ENCODE data around the gene SLX4IP.

Gene SLX4IP

GRCh38 chr20:10652185-10652584, 217.1 kb downstream of the SLX4IP start:
- H3K27ac ChIP-seq (ENCODE audit: low read depth, low read length) = no peak overlapping the region
- no peaks in the 10 kb centered on the region for H3K9me3 ChIP-seq (ENCODE audit: control insufficient read depth, insufficient read depth, low read length)
- H3K36me3 ChIP-seq (ENCODE audit: control insufficient read depth, insufficient read depth, low read length) = peaks cover 56% of the 10 kb centered on the region
- no peaks in the 10 kb centered on the region for H3K27me3 ChIP-seq (ENCODE audit: control insufficient read depth, insufficient read depth, low read length)
- no peak overlapping the region for H3K4me3 ChIP-seq (ENCODE audit: low read depth, low read length)
- no peak overlapping the region for H3K9ac ChIP-seq (ENCODE audit: low read depth, low read length)
- H3K4me1 ChIP-seq (ENCODE audit: control insufficient read depth, insufficient read depth, low read length) = peaks cover 78% of the 10 kb centered on the region

GRCh38 chr20:10652660-10653261, 217.7 kb downstream of the SLX4IP start:
- no peak overlapping the region for H3K27ac ChIP-seq (ENCODE audit: low read depth, low read length)
- no peaks in the 10 kb centered on the region for H3K27me3 ChIP-seq (ENCODE audit: control insufficient read depth, insufficient read depth, low read length)
- H3K9ac ChIP-seq (ENCODE audit: low read depth, low read length) = no peak overlapping the region; the same call in 1 of the 2 replicates
- no peaks in the 10 kb centered on the region for H3K9me3 ChIP-seq (ENCODE audit: control insufficient read depth, insufficient read depth, low read length)
- peaks cover 79% of the 10 kb centered on the region for H3K4me1 ChIP-seq (ENCODE audit: control insufficient read depth, insufficient read depth, low read length)
- H3K36me3 ChIP-seq (ENCODE audit: control insufficient read depth, insufficient read depth, low read length) = peaks cover 56% of the 10 kb centered on the region
- H3K4me3 ChIP-seq (ENCODE audit: low read depth, low read length) = no peak overlapping the region

- H3K4me3 ChIP-seq (ENCODE audit: low read depth, low read length) = no peak overlapping the region
- peaks cover 69% of the 10 kb centered on the region for H3K4me1 ChIP-seq (ENCODE audit: control insufficient read depth, insufficient read depth, low read length)
Measured at GRCh38 chr20:10653599-10654249, 218.6 kb downstream of the SLX4IP start.

GRCh38 chr20:10654250-10654610, 219.1 kb downstream of the SLX4IP start:
- H3K27ac ChIP-seq (ENCODE audit: low read depth, low read length) = peak overlapping the region; percentile 3
- H3K4me1 ChIP-seq (ENCODE audit: control insufficient read depth, insufficient read depth, low read length) = peaks cover 64% of the 10 kb centered on the region
- H3K4me3 ChIP-seq (ENCODE audit: low read depth, low read length) = no peak overlapping the region
- H3K27me3 ChIP-seq (ENCODE audit: control insufficient read depth, insufficient read depth, low read length) = no peaks in the 10 kb centered on the region
- no peaks in the 10 kb centered on the region for H3K9me3 ChIP-seq (ENCODE audit: control insufficient read depth, insufficient read depth, low read length)
- H3K36me3 ChIP-seq (ENCODE audit: control insufficient read depth, insufficient read depth, low read length) = peaks cover 56% of the 10 kb centered on the region
- H3K9ac ChIP-seq (ENCODE audit: low read depth, low read length) = no peak overlapping the region

More at GRCh38 chr20:10653599-10654249, 218.6 kb downstream of the SLX4IP start:
- H3K9me3 ChIP-seq (ENCODE audit: control insufficient read depth, insufficient read depth, low read length) = no peaks in the 10 kb centered on the region
- peaks cover 56% of the 10 kb centered on the region for H3K36me3 ChIP-seq (ENCODE audit: control insufficient read depth, insufficient read depth, low read length)
- H3K27me3 ChIP-seq (ENCODE audit: control insufficient read depth, insufficient read depth, low read length) = no peaks in the 10 kb centered on the region
- H3K27ac ChIP-seq (ENCODE audit: low read depth, low read length) = peak overlapping the region; percentile 3
- no peak overlapping the region for H3K9ac ChIP-seq (ENCODE audit: low read depth, low read length)

- Histone ChIP-seq H3K27me3 (ENCODE audit: control insufficient read depth, insufficient read depth, low read length) (no peaks in the 10 kb centered on the region), H3K36me3 (ENCODE audit: control insufficient read depth, insufficient read depth, low read length) (peaks cover 52% of the 10 kb centered on the region), H3K9ac (ENCODE audit: low read depth, low read length) (no peak overlapping the region), H3K27ac (ENCODE audit: low read depth, low read length) (peak overlapping the region; percentile 26), H3K9me3 (ENCODE audit: control insufficient read depth, insufficient read depth, low read length) (no peaks in the 10 kb centered on the region), H3K4me1 (ENCODE audit: control insufficient read depth, insufficient read depth, low read length) (peaks cover 62% of the 10 kb centered on the region), H3K4me3 (ENCODE audit: low read depth, low read length) (no peak overlapping the region)
Measured at GRCh38 chr20:10654630-10655029, 219.5 kb downstream of the SLX4IP start.

GRCh38 chr20:10655720-10656669, 220.9 kb downstream of the SLX4IP start:
- no peak overlapping the region for H3K27ac ChIP-seq (ENCODE audit: low read depth, low read length)

GRCh38 chr20:10657453-10657852, 222.3 kb downstream of the SLX4IP start:
- Histone ChIP-seq H3K9me3 (ENCODE audit: control insufficient read depth, insufficient read depth, low read length) (no peaks in the 10 kb centered on the region), H3K27me3 (ENCODE audit: control insufficient read depth, insufficient read depth, low read length) (no peaks in the 10 kb centered on the region), H3K27ac (ENCODE audit: low read depth, low read length) (no peak overlapping the region), H3K4me3 (ENCODE audit: low read depth, low read length) (no peak overlapping the region), H3K4me1 (ENCODE audit: control insufficient read depth, insufficient read depth, low read length) (peaks cover 63% of the 10 kb centered on the region), H3K9ac (ENCODE audit: low read depth, low read length) (no peak overlapping the region), H3K36me3 (ENCODE audit: control insufficient read depth, insufficient read depth, low read length) (peaks cover 56% of the 10 kb centered on the region)

More at GRCh38 chr20:10655720-10656669, 220.9 kb downstream of the SLX4IP start:
- no peaks in the 10 kb centered on the region for H3K27me3 ChIP-seq (ENCODE audit: control insufficient read depth, insufficient read depth, low read length)
- no peaks in the 10 kb centered on the region for H3K9me3 ChIP-seq (ENCODE audit: control insufficient read depth, insufficient read depth, low read length)
- H3K4me1 ChIP-seq (ENCODE audit: control insufficient read depth, insufficient read depth, low read length) = peaks cover 62% of the 10 kb centered on the region
- peaks cover 54% of the 10 kb centered on the region for H3K36me3 ChIP-seq (ENCODE audit: control insufficient read depth, insufficient read depth, low read length)
- H3K4me3 ChIP-seq (ENCODE audit: low read depth, low read length) = no peak overlapping the region
- no peak overlapping the region for H3K9ac ChIP-seq (ENCODE audit: low read depth, low read length)

- no peak overlapping the region for H3K27ac ChIP-seq (ENCODE audit: low read depth, low read length)
- H3K36me3 ChIP-seq (ENCODE audit: control insufficient read depth, insufficient read depth, low read length) = peaks cover 62% of the 10 kb centered on the region
- no peaks in the 10 kb centered on the region for H3K27me3 ChIP-seq (ENCODE audit: control insufficient read depth, insufficient read depth, low read length)
- H3K4me3 ChIP-seq (ENCODE audit: low read depth, low read length) = no peak overlapping the region
- H3K4me1 ChIP-seq (ENCODE audit: control insufficient read depth, insufficient read depth, low read length) = peaks cover 63% of the 10 kb centered on the region
- H3K9me3 ChIP-seq (ENCODE audit: control insufficient read depth, insufficient read depth, low read length) = no peaks in the 10 kb centered on the region
- H3K9ac ChIP-seq (ENCODE audit: low read depth, low read length) = no peak overlapping the region
Measured at GRCh38 chr20:10658051-10658823, 223.1 kb downstream of the SLX4IP start.

GRCh38 chr20:10658876-10659632, 223.9 kb downstream of the SLX4IP start:
- H3K36me3 ChIP-seq (ENCODE audit: control insufficient read depth, insufficient read depth, low read length) = peaks cover 62% of the 10 kb centered on the region
- peaks cover 64% of the 10 kb centered on the region for H3K4me1 ChIP-seq (ENCODE audit: control insufficient read depth, insufficient read depth, low read length)
- H3K27me3 ChIP-seq (ENCODE audit: control insufficient read depth, insufficient read depth, low read length) = no peaks in the 10 kb centered on the region
- no peaks in the 10 kb centered on the region for H3K9me3 ChIP-seq (ENCODE audit: control insufficient read depth, insufficient read depth, low read length)
- no peak overlapping the region for H3K4me3 ChIP-seq (ENCODE audit: low read depth, low read length)
- H3K27ac ChIP-seq (ENCODE audit: low read depth, low read length) = no peak overlapping the region
- H3K9ac ChIP-seq (ENCODE audit: low read depth, low read length) = no peak overlapping the region
